Endothelial cell of coronary artery (primary cell): Measurements from ENCODE around the gene BPIFB1. TPM values are rescaled to one million over a fixed set of nuclear protein-coding genes. Genes with fewer than 3 reads are reported as not detected.

ENCODE experiments used
- total RNA-seq: library from RNA; depleted of rRNA; stranded (reverse); fragments of >200 nt; gene quantifications from 2 replicates; pipeline ENCODE4 v1.2.3, GENCODE V29; 2014

BPIFB1 gene
- not detected in 2 replicates for total RNA-seq

DNA sequence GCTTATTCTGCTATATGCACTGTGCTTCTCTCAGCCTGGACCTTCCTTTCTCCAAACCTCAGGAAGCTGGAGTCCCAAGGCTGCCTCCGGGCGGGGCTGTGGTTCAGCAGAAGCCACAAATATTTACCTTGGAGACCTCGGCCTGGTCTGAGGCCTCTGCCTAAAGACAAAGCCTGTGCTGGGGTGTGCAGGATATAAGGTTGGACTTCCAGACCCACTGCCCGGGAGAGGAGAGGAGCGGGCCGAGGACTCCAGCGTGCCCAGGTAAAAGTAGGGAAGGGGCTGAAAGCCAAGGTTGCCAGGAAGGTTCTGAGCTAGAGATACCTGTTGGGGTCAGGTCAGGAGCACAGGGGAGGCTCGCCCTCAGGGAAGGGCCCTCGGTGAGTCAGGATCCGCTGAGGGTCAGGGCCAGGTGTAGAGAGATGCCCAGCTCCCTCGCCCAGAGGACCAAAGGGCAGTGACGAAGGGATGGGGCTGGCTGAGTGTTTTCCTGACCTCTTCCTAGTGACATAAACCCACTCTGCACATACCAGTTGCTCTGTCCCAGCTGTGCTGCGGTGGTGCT, at the start of gene BPIFB1:
Gene BPIFB1 (plus strand): TSS at position 224 of the 565 bp plus-strand sequence. CDS start 2,860 bp downstream, outside the sequence.

DNA sequence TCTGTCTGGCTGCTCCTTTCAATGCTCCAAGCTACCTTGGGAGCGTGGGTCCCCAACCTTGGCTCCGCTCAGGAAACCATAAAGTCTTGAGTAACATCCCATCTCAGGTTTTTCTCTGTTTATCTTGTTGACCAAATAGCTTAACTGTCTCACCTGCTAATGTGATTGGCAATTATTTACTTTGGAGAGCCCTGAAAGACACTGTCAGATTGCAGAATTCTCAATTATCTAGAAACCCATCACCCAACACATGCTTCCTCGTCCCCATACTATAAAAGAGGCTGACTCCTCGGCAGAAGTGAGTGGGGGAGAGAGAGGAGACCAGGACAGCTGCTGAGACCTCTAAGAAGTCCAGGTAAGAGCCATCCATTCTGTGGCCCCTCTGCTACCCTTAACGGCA, 47.3 kb upstream of the BPIFB1 start, which contains the start of gene BPIFA1:
Gene BPIFA1 (plus strand): TSS at position 301 of the 400 bp plus-strand sequence. CDS start 1,716 bp downstream, outside the sequence.

Other genes with a start within 250 kb of the BPIFB1 start
- gene BPIFB3, start 229.3 kb upstream of the BPIFB1 start, total RNA-seq = not detected in 2 replicates
- gene BPIFB4, start 203.6 kb upstream of the BPIFB1 start, total RNA-seq = not detected in 2 replicates
- not detected in 2 replicates for gene BPIFA2, start 115.1 kb upstream of the BPIFB1 start, total RNA-seq
- gene BPIFA3, start 65.9 kb upstream of the BPIFB1 start, total RNA-seq = not detected in 2 replicates
- not detected in 2 replicates for gene BPIFA1, start 47.2 kb upstream of the BPIFB1 start, total RNA-seq
- gene CDK5RAP1, start 118.3 kb downstream of the BPIFB1 start, total RNA-seq = 24.7 and 27.4 TPM in 2 replicates
- 4.4 and 6.2 TPM in 2 replicates for gene SNTA1, start 160.5 kb downstream of the BPIFB1 start, total RNA-seq
- gene CBFA2T2, start 206.9 kb downstream of the BPIFB1 start, total RNA-seq = 2.4 and 3.2 TPM in 2 replicates